ENCODE results near the gene MARCHF6.
"Not testable (repeated sequence)": the region's sequence is repeated elsewhere in the genome, so short reads cannot be mapped to it uniquely, and the experiment has no call there.

MARCHF6 gene

DNA sequence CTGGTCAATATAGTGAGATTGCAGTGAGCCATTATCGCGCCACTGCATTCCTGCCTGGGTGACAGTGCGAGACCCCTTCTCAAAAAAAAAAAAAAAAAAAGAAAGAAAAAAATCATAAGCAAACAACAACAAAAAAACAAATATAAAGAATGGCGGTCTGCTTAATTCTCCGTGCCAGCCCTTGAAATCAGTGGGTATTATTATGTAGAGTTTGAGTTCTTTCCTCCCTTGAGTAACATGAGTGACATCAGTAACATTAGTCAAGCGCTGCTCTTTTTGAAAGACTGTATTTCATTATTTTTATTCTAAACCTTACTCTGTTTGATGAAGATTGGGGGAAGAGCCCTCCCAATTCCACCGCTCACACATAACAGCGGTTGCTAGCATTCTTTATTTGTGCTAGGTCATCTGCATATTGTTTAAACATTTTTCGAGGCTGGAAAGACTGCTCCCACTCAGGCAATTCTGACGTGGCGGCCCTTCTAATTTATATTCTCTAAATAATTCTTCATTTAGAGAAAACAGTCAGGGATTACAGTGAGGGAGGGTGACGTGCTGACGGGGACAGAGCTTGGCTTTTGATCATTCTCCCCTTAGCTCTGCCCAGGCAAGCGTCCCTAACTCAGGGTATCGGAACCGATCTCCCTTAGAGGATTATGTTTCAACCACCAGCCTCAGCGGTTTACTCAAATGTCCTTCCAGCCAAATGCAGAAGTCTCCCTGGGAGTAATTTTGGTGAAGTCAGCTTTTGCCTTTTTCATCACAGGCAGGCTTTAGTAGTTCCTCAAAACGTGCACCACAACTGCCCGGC lies 860 bp upstream of the MARCHF6 start:
- peak; percentile 43 to 61 for DNase-seq

DNA sequence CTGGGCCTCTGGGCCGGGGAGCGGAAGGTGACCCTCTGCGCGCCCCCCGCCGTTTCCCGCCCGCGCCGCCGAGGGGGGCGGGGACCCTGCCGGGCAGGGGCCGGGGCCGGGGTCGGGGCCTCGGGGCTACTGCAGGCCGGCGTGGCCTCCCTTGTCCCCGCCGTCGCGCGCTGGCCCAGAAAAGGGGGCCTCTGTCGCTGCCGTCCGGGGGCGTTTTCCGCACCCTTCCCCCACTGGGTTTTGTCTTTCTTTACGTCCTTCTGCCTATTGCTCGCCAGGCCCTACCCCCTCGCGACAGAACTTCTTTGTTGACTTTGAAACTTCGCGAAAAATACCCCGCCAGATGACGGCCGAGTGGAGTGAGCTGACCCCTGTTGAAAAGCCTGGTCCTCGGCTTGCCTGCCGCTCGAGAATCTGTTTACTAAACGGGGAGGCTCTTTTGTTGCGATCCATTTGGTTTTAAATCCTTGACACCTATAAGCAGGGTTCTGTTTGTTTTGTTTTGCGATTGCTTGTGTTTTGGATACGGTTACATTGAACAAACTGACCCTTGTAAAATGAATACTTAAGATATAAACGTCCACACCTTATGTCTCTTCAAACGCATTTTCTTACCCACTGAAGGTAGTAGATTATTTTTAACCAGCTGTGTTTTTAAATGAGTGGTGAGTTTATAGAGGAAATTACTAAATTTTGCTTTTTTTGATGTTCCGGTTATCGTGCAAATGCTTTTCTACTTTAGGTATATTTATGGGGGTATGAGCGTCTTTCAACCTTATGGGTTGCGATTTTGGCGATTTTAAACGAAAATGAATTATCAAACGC lies 765 bp downstream of the MARCHF6 start:
- peak; percentile 53 to 64 for DNase-seq

DNA sequence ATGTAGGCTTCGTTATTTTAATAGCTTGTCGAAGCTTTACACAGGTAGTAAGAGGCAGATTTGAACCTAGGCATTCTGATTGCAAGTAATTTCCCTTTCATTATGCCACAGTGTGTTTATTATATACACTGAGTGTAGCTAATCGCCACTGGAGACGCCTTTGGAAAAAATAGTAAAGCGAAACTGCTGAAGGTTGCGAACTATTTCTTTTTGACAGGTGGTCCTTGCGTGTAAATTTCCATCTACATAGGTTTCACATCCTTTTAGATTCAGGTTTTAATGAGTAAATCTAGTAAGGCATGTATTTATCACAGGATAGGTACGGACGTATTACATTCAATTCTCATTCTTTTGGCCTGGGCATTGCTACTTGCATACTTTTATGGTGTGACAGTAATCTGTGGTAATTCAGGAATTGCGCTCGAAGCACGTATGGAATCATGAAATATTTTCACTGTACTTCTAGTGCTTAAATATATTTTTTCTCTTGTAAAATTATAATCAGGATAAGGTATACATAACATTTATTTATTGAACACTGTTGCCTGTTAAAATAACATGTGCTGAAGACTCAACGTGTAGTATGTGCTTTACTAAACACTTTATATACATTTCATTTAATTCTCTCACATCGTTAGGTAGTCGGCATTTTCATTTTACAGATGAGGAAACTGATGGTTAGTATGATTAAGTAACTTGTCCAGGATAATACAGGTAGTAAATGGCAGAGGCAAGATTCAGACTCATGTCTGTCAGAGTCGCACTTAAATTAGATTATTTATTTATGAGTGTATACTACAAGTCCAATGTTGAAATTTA lies 1.8 kb downstream of the MARCHF6 start:
- DNase-seq: no peak

DNA sequence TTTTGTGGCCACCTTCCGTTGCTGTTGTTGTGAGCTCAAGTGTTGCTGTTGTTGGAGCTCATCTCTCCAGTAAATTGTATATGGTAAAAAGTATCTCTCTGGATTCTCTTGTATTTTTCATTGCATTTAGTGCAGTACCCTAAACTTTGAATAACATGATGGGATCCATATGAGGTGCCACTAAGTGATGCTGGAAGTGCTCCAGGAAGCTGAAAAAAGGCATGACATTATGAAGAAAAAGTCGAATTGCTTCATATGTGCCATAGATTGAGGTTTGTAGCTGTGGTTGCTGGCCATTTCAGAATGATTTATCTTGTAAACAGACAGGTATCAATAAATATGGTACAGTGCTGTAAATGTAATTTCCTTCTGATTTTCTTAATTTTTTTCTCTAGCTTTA lies 5.5 kb downstream of the MARCHF6 start:
- DNase-seq: no peak

DNA sequence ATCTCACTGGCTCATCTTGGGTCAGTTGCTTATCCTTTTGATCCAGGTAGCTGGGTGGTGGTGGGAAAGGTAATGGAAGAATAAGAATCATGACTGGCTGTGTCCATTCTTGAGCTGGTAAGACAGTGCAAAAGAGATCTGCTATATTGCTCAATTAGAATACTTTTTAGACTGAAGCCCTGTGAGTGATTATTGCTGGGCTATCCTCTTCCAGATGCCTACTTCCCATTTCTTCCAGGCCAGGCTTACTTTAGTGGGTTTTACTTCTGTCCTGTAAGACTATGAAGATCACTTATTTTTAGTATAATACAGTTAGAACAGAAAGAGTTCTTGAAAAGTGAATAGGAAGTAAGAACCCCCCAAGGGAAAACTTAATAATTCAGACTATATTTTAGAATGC lies 7.2 kb downstream of the MARCHF6 start:
- DNase-seq: no peak

DNA sequence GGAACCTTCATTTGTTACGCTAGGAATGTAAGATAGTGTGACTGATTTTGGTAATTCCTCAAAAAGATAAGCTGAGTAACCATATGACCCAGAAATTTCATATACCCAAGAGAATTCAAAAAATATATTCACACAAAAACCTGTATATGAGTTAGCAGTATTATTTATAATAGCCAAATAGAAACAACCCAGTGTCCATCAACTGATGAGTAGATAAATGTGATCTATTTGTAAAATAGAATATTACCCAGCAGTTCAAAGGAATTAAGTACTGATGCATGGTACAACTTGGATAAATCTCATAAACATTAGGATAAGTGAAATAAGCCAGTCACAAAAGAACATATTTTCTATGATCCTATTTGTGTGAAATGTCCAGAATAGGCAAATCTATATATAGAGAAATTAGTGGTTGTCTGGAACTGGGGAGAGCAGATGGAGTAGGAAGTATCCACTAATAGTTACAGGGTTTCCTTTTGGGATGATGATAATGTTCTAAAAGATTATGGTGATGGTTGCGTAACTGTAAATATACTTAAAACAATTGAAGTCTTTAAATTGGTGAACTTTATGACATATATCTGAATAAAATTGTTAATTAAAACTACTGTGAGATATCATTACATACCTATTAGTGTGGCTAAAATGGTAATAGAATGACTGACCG lies 10.2 kb downstream of the MARCHF6 start:
- no peak for DNase-seq

DNA sequence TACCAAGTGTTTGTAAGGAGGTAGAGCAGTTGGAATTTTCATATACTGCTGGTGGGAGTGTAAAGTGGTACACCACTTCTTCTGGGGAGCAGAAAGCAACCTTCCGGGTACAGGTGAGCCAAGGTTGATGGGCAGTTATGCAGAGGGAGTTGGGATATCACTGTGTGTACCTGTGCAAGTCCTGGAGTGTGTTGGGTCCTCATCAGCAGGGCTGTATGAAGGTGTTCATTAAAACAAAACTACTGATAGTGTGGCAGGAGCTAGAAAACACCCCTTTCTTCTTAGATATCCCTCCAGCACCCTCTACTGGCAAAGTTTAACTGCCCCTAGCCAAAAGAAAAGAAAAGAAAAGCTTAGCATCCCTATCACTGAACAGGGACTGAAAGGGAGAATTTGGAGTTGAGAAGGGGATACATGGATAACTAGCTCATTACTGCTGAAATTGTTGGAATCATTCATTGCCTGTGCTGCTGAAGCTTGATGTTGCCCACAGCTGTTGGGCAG lies 10.7 kb downstream of the MARCHF6 start:
- DNase-seq: no peak

DNA sequence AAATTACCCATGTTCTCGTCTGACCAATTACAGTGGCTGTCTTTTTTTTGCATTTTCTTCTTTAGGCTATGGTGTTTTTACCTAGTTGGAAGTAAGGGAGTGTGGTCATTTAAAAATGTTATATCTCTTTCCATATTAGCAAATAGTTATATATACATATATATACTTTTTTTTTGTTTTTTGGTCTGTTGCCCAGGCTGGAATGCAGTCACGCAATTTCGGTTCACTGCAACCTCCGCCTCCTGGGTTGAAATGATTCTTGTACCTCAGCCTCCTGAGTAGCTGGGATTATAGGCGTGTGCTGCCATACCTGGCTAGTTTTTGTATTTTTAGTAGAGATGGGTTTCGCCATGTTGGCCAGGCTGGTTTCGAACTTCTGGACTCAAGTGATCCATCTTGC lies 12.3 kb downstream of the MARCHF6 start:
- no peak for DNase-seq

DNA sequence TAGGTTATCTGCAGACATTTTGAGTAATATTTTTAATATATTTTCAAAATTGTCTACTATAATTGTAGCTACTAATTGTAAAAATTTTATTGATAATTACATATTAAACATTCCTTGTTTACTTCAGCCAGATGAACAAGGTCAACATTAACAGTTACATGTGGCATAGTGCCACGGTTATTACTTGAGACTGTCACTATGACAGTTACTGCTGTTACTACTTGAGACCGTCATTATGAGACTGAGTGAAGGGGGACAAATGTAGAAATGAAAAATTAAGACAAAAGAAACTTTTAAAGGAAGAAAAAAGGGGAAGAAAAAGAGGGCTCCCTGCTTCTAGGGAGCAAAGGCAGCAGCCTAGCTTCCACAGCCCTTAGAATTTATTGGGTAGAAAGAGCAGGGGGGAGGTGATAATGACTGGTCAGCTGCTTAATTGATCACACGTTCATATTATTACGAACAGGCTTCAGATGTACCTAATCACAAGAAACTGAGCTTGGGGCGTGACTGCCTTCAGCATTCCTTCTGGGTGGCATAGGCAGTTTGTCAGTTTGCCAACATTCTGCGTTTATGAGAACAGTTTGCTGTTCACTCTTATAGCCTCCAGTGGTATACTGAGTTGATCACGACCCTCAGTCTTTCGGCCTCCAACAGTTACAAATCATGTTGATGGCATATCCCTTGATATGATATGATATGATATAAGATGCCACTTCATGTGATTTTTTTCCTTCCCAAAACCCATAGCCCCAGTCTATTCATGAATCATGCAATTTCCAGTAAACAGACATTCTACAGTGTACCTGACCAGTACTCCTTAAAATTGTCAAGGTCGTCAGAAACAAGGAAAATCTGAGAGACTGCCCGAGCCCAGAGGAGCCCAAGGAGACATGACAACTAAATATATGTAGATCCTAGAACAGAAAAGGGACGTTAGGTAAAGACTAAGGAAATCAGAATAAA lies 13.1 kb downstream of the MARCHF6 start:
- no peak for DNase-seq

DNA sequence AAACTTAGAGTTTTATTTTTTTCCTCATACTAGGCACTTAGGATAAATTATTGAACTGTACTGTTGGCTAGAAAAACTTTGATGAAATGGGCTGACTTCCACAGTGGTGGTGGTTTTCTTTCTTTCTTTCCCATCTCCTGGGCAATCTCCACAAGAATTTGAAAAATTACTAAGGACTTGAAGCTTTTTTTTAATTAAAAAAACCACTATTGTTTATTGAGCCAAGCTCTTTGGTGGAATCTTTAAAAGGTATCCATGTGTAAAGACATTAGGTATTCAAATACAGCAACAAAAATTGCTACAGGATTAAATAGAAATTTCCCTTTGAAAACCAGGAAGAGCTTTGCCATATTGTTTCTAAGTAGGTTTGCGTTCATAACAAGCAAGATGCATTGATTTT lies 14.1 kb downstream of the MARCHF6 start:
- DNase-seq: no peak

DNA sequence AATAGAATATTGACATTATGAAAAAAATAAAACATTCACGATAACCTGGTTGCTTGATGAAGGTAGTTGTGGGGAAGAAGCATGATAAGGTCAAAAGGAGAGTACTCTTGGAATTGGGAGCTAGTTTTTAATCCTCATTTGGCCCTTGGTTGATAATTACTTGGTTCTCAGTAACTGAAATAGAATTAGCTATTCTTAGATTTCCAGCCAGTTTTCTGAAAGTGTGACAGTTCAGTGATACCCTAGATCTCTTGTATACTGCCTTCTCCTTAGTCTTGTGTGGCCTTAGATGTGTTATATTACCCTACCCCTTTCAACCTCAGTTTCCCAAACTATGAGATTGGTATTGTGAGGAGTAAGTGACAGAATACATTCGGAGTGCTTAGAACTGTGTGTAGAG lies 17.4 kb downstream of the MARCHF6 start:
- no peak for DNase-seq

DNA sequence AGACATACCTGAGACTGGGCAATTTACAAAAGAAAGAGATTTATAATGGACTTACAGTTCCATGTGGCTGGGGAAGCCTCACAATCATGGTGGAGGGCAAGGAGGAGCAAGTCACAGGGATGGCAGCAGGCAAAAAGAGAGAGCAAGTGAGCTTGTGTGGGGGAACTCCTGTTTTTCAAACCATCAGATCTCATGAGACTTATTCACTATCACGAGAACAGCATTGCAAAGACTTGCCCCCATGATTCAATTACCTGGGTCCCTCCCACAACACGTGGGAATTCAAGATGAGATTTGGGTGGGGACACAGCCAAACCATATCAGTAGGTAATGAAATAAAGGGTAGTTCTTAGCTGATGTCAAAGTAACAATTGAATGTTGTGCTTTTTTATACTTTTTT lies 17.9 kb downstream of the MARCHF6 start:
- not testable (repeated sequence) for DNase-seq

DNA sequence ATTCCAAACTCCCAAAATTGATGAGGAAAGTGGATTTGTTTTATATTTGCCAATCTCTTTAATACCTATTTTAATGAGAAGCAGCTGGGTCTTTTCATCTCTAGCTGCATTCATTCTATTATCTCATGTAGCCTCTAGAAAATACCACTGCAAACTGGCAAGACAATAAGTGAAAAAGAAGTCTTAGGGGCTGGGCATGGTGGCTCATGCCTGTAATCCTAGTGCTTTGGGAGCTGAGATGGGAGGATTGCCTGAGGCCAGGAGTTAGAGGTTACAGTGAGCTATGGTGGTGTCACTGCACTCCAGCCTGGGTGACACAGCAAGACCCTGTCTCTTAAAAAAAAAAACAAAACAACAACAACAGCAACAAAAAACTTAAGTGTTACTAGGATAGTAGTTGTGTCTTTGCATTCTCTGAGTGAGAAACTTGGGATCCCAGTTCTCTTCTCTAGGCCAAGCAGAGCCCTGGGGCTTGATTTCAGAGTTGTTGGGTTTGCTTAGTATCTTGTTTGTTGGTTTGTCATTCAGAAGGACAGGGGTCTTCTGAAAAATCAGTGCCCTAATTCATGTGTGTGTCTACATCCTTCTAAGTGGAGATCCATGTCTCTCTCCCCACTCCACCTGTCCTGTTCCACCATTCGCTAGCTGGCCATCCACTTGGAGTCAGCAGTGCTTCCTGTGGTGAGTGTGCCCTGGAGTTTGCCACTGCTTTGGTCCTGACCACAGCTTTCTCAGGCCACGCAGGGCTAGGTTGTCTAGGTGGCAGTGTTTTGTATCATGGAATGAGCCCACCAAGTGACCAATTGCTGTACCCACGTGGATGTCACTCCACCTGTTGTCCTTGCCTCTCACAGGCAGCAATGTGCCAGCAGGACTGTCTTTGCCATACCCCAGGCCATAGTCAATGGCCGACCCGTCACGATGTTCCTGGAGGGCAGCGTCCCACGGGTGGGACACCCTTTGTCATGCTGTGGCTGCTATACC lies 19.5 kb downstream of the MARCHF6 start:
- DNase-seq: no peak

DNA sequence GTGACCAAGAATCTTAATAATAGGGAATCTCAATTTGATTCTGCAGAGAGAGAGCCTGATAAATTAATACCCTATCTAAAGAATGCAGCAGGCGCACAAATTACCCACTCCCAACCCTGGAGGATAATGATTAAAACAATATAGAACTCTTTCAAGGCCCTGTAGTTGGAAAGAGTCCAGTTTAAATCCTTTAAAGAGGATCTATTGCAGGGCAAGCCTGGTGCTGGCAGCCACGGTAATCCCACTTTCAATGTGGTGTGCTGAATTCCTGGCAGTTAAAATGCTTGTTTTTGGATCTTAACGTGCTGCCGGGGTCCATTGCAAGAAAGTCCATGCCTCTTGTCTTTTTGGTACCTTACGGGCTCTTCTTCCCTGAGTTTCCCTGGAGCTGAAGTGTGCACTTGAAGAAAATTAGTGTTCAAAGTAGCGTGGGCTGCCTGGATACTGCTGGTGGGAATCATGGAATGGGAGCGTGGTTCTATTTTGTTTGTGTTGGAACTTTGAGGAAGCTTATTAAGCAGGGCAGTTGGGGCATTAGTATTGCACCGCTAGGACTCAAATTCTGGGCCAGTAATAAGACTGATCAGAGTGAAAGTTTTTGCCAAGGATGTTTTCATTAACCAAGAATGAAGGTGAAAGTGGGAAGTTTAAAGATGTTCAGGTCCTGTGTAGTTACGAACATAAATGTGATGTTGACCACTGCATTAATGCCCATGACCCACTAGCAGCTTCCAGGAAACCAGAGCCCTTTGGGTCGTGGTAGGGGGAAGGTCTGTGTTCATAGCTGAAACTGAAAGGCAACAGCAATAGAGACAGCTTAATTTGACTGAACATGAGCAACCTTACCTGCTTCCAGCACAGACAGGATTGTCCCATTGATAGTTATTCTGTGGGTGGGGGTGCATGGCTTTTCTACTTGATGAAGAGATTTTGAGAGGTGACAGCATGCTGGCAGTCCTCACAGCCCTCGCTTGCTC lies 20.8 kb downstream of the MARCHF6 start:
- DNase-seq: no peak

DNA sequence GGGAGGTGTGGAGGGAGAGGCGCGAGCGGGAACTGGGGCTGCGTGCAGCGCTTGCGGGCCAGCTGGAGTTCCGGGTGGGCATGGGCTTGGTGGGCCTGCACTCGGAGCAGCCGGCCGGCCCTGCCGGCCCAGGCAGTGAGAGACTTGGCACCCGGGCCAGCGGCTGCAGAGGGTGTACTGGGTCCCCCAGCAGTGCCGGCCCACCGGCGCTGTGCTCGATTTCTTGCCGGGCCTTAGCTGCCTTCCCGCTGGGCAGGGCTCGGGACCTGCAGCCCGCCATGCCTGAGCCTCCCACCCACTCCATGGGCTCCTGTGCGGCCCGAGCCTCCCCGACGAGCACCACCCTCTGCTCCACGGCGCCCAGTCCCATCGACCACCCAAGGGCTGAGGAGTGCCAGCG lies 21.7 kb downstream of the MARCHF6 start:
- DNase-seq: not testable (repeated sequence)

DNA sequence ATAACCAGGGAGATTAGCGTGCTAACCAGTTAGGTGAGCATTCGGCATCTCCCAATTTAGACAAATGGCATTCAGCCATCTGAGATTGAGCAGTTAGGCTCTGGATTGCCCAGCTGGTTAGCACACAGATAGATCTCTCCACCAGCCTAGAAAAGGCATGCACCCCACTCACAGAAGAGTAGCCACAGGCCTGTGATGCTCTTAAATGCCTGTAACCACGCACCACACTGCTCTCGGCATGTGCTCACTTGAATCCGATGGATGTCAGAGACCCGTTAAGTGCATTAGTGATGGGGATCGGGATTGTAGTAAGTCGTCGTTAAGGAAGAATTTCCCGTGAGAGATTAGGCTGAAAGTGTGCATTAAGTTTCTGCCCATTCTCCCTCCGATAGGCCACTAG lies 23.0 kb downstream of the MARCHF6 start:
- no peak for DNase-seq

DNA sequence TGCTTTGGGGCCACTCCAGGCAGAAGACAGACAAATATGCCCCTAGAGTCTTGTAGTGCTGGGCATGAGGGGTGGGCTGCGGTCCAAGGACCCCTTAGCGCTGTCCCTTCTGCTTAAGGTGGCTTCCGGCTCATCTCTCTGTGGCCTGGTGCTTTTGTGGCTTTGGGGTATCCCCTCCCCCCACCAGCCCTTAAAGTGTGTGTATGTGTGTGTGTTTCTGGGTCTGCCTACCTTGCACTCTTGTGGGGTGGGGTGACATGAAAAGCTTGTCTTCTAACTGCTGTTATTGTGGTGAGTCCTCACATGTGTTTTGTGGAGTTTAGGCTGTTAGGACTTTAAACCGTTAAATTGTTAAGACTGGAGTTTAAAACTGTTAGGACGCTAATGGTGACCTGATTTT lies 23.6 kb downstream of the MARCHF6 start:
- no peak for DNase-seq

DNA sequence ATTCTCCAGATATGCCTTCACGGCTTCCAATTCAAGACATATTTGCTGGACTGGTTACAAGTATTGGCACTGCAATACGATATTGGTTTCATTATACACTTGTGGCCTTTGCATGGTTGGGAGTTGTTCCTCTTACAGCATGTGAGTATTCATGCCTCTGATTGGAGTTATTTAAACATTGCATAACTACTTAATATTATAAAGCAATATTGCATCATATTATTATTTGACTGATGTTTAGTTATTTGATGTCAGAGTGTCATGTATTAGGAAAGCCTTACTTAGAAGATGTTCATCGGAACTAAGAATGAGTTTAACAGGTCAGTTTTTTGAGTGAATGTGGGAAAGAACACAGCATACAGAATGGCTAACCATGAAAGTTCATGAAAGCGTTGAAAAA lies 28.3 kb downstream of the MARCHF6 start:
- no peak for DNase-seq

DNA sequence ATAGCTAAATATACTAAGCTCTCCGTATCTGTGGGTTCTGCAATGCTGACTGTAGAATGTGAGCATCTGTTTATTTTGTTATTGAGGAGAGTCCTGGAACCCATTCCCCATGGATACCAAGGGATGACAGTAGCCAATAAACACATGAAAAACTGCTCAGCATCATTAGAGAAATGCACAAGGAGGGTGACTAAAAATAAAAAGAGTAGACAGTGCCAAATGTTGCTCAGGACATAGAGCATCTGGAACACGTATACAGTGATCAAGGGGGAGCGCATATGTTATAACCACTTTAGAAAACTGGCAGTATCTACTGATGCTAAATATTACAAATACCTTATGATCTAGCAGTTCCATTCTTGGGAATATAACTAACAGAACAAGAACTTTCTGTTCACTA lies 31.0 kb downstream of the MARCHF6 start:
- DNase-seq: no peak

Data from stimulated activated CD4-positive, alpha-beta T cell treated with anti-CD3 and anti-CD28 coated beads, Interleukin-2, amount 100 ng/mL, for 24 hours (primary cell).